Smooth muscle cell (in vitro differentiated cells): Measurements from ENCODE around the gene KSR2. TPM values are rescaled to one million over a fixed set of nuclear protein-coding genes. Genes with fewer than 3 reads are reported as not detected.
"Not testable (repeated sequence)": the region's sequence is repeated elsewhere in the genome, so short reads cannot be mapped to it uniquely, and the experiment has no call there.

Source experiments
- DNase-seq: peaks from one replicate; lab custom pipeline; 2025; ENCODE audit not compliant: unreplicated experiment; lab: John Stamatoyannopoulos, UW
- H2AFZ ChIP-seq: fragments of 200-600 bp; sonication (generic); 2 replicates; pipeline ENCODE4 v1.6.0; 2016; ENCODE audit warnings: antibody characterized with exemption, low read depth, mild to moderate bottlenecking
- H3F3A ChIP-seq: fragments of 200-600 bp; sonication (generic); 2 replicates; pipeline ENCODE4 v1.6.0; 2017; ENCODE audit warnings: antibody characterized with exemption, low read depth
- H3K27ac ChIP-seq: fragments of 200-600 bp; sonication (generic); 2 replicates; pipeline ENCODE4 v1.5.1; 2016; ENCODE audit warnings: low read depth, mild to moderate bottlenecking
- H3K27me3 ChIP-seq: fragments of 200-600 bp; sonication (generic); 2 replicates; pipeline ENCODE4 v1.6.1; 2016; ENCODE audit warnings: low read depth, mild to moderate bottlenecking
- H3K36me3 ChIP-seq: fragments of 200-600 bp; sonication (generic); 2 replicates; pipeline ENCODE4 v1.5.1; 2016; ENCODE audit warnings: low read depth
- H3K4me1 ChIP-seq: fragments of 200-600 bp; sonication (generic); 2 replicates; pipeline ENCODE4 v1.5.1; 2016; ENCODE audit warnings: low read depth
- H3K4me2 ChIP-seq: fragments of 200-600 bp; sonication (generic); 2 replicates; pipeline ENCODE4 v1.6.0; 2016; ENCODE audit warnings: mild to moderate bottlenecking
- H3K4me3 ChIP-seq: fragments of 200-600 bp; sonication (generic); 2 replicates; pipeline ENCODE4 v1.5.1; 2016; ENCODE audit warnings: mild to moderate bottlenecking
- H3K79me2 ChIP-seq: fragments of 200-600 bp; sonication (generic); 2 replicates; pipeline ENCODE4 v1.6.0; 2016; ENCODE audit warnings: low read depth, mild to moderate bottlenecking
- H3K9ac ChIP-seq: fragments of 200-600 bp; sonication (generic); 2 replicates; pipeline ENCODE4 v1.6.0; 2016; ENCODE audit warnings: low read depth
- H3K9me3 ChIP-seq: fragments of 200-600 bp; sonication (generic); replicated peaks from 2 replicates; pipeline ENCODE4 v1.5.1; 2016; ENCODE audit warnings: low read depth
- H4K20me1 ChIP-seq: fragments of 200-600 bp; sonication (generic); 2 replicates; pipeline ENCODE4 v1.6.0; 2016; ENCODE audit warnings: low read depth
- WGBS: methylation state at CpG from one replicate; pipeline ENCODE4 v1.1.7; 2016; ENCODE audit warnings: low lambda C conversion rate; 5-methylcytosine and 5-hydroxymethylcytosine counted together
- polyA plus RNA-seq: library from polyadenylated mRNA; unstranded; fragments of >200 nt; fragmentation: Nextera tagmentation; extraction: Ambion mirVana; gene quantifications from 2 replicates; pipeline ENCODE4 v1.2.1, GENCODE V29; 2016
- total RNA-seq: library from RNA; depleted of rRNA; stranded (reverse); fragments of >200 nt; gene quantifications from 2 replicates; pipeline ENCODE4 v1.2.3, GENCODE V29; 2014
- TF ChIP-seq, protein P1 (sequence below): fragments of 200-600 bp; sonication (generic); IDR thresholded peaks from 2 replicates; pipeline ENCODE4 v1.5.1; 2017; ENCODE audit warnings: borderline replicate concordance, mild to moderate bottlenecking, antibody characterized with exemption; ENCODE audit not compliant: insufficient read depth, poor library complexity, severe bottlenecking

The KSR2 gene
- total and polyA plus RNA-seq, 2 experiments from 2014 or later, result 0.04 TPM; not detected in 1

DNA sequence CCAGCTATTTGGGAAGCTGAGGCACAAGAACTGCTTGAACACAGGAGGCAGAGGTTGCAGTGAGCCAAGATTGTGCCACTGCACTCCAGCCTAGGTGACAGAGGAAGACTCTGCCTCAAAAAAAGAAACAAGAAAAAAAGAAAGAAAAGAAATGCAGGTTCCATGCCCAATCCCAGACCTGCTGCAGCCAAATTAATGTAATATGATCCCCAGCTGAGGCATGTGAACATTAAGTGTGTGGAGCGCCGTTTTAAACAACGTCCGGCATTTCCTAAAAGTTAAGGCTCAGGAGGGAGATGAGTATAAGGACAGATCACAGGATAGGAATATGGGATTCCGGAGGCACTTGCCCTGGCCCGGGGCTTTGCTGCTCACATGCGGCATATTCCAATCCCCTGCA lies 162.9 kb downstream of the KSR2 start:
- H3K27ac ChIP-seq, result no peak overlapping the region
- no peak for DNase-seq
- H3K4me3 ChIP-seq, result no peak overlapping the region
- H3K9me3 ChIP-seq, result no peaks in the 10 kb centered on the region
- no peaks in the 10 kb centered on the region for H3K4me1 ChIP-seq
- no peak overlapping the region for H3K9ac ChIP-seq
- no peak overlapping the region for H2AFZ ChIP-seq
- no peaks in the 10 kb centered on the region for H3F3A ChIP-seq
- no peaks in the 10 kb centered on the region for H3K79me2 ChIP-seq
- TF ChIP-seq, protein P1, sequence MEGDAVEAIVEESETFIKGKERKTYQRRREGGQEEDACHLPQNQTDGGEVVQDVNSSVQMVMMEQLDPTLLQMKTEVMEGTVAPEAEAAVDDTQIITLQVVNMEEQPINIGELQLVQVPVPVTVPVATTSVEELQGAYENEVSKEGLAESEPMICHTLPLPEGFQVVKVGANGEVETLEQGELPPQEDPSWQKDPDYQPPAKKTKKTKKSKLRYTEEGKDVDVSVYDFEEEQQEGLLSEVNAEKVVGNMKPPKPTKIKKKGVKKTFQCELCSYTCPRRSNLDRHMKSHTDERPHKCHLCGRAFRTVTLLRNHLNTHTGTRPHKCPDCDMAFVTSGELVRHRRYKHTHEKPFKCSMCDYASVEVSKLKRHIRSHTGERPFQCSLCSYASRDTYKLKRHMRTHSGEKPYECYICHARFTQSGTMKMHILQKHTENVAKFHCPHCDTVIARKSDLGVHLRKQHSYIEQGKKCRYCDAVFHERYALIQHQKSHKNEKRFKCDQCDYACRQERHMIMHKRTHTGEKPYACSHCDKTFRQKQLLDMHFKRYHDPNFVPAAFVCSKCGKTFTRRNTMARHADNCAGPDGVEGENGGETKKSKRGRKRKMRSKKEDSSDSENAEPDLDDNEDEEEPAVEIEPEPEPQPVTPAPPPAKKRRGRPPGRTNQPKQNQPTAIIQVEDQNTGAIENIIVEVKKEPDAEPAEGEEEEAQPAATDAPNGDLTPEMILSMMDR, result no peak
- H3K4me2 ChIP-seq, result no peak overlapping the region
- WGBS, result 82% methylated on average over 7 of the region's 7 CpGs
- no peaks in the 10 kb centered on the region for H3K36me3 ChIP-seq
- H4K20me1 ChIP-seq, result no peaks in the 10 kb centered on the region
- no peaks in the 10 kb centered on the region for H3K27me3 ChIP-seq

GRCh38 chr12:117803001-117803400 lies 165.8 kb downstream of the KSR2 start:
- no peak overlapping the region for H3K27ac ChIP-seq
- no peak for DNase-seq
- H3K9me3 ChIP-seq, result no peaks in the 10 kb centered on the region
- no peak overlapping the region for H3K4me3 ChIP-seq
- H4K20me1 ChIP-seq, result no peaks in the 10 kb centered on the region
- H3K4me1 ChIP-seq, result no peaks in the 10 kb centered on the region
- H3K36me3 ChIP-seq, result no peaks in the 10 kb centered on the region
- no peak overlapping the region for H3K9ac ChIP-seq
- H3K79me2 ChIP-seq, result no peaks in the 10 kb centered on the region
- TF ChIP-seq, protein P1, result no peak
- no peaks in the 10 kb centered on the region for H3K27me3 ChIP-seq
- no peaks in the 10 kb centered on the region for H3F3A ChIP-seq
- no peak overlapping the region for H2AFZ ChIP-seq
- H3K4me2 ChIP-seq, result no peak overlapping the region
- 82% methylated on average over 6 of the region's 6 CpGs for WGBS

DNA sequence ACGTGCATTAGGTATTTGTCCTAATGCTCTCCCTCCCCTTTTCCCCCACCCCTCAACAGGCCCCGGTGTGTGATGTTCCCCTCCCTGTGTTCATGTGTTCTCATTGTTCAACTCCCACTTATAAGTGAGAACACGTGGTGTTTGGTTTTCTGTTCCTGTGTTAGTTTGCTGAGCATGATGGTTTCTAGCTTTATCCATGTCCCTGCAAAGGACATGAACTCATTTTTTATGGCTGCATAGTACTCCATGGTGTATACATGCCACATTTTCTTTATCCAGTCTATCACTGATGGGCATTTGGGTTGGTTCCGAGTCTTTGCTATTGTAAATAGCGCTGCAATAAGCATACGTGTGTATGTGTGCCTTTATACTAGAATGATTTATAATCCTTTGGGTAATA lies 168.1 kb downstream of the KSR2 start:
- H3F3A ChIP-seq, H2AFZ ChIP-seq, H3K4me2 ChIP-seq, H3K4me1 ChIP-seq, H3K36me3 ChIP-seq, H3K9ac ChIP-seq, H4K20me1 ChIP-seq, DNase-seq, H3K27me3 ChIP-seq, H3K9me3 ChIP-seq, H3K27ac ChIP-seq, H3K79me2 ChIP-seq, H3K4me3 ChIP-seq: not testable (repeated sequence)
- WGBS, result 87% methylated on average over 6 of the region's 6 CpGs

DNA sequence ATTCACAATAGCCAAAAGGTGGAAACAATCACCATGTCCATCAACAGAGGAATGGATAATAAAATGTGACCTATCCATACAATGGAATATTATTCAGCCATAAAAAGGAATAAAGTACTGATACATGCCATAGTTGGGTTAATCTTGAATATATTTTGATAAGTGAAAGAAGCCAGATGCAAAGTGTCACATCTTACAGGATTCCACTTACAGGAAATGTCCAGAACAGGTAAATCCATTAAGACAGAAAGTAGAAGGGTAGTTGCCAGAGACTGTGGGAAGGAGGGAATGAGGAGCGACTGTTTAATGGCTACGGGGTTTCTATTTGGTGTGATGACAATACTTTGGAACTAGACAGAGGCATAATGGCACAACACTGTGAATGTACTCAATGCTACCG lies 171.6 kb downstream of the KSR2 start:
- Histone ChIP-seq H3K9ac (no peak overlapping the region), H3K36me3 (no peaks in the 10 kb centered on the region), H2AFZ (no peak overlapping the region), H3K4me2 (no peak overlapping the region), H3K27ac (no peak overlapping the region), H3K4me1 (no peaks in the 10 kb centered on the region), H3F3A (no peaks in the 10 kb centered on the region), H3K79me2 (no peaks in the 10 kb centered on the region), H3K4me3 (no peak overlapping the region), H3K27me3 (no peaks in the 10 kb centered on the region), H4K20me1 (no peaks in the 10 kb centered on the region), H3K9me3 (no peaks in the 10 kb centered on the region)
- TF ChIP-seq, protein P1, result no peak
- no peak for DNase-seq
- 100% methylated on average over 3 of the region's 3 CpGs for WGBS
